Adrenal gland (tissue), 5 donors: ENCODE measurements around the gene MAGI1.

Experiments used
- CTCF ChIP-seq, 6 experiments: fragments of 450-650 bp in 4 of 6; fragments of 200-600 bp in 2 of 6; sonication (generic) in 1 of 6; IDR thresholded peaks; 1 replicate in 5 of 6; 2 replicates in 1 of 6; pipeline versions ENCODE4 v1.5.1 to v1.8.0; 2016 to 2021; ENCODE audit warnings: antibody characterized with exemption in 6 of 6, mild to moderate bottlenecking in 2 of 6, moderate library complexity in 1 of 6
- POLR2A ChIP-seq, 2 donors: fragments of 450-650 bp; IDR thresholded peaks; one replicate each; pipeline ENCODE4 v1.6.1; 2017; ENCODE audit warnings: antibody characterized with exemption in 2 of 2, mild to moderate bottlenecking in 2 of 2, moderate library complexity in 1 of 2
- donor health status: DM: no; HTN: no; CAD: no.

- TF ChIP-seq POLR2A (IDR thresholded peaks at IDR 0.05) = no peak
- TF ChIP-seq CTCF (IDR thresholded peaks at IDR 0.05) = no peak
Measured at GRCh38 chr3:65936908-65937638, 101.6 kb downstream of the MAGI1 start.
